Ecto neural progenitor cell (in vitro differentiated cells): ENCODE data around the gene ZNF407.
"Not testable (repeated sequence)": the region's sequence is repeated elsewhere in the genome, so short reads cannot be mapped to it uniquely, and the experiment has no call there.

Experiments
- DNase-seq: peaks from one replicate; pipeline ENCODE4 v3.0.0-alpha.2; 2018; ENCODE audit warnings: low spot score

ZNF407 gene

GRCh38 chr18:75072672-75073371, 475.2 kb downstream of the ZNF407 start:
- DNase-seq, result no peak

- DNase-seq, result peak; percentile 38
These were observed 476.0 kb downstream of the ZNF407 start for GRCh38 chr18:75073654-75074053.

GRCh38 chr18:75074196-75075015, 476.7 kb downstream of the ZNF407 start:
- no peak for DNase-seq

- DNase-seq, result no peak
These were observed 477.3 kb downstream of the ZNF407 start for GRCh38 chr18:75075016-75075305.

DNA sequence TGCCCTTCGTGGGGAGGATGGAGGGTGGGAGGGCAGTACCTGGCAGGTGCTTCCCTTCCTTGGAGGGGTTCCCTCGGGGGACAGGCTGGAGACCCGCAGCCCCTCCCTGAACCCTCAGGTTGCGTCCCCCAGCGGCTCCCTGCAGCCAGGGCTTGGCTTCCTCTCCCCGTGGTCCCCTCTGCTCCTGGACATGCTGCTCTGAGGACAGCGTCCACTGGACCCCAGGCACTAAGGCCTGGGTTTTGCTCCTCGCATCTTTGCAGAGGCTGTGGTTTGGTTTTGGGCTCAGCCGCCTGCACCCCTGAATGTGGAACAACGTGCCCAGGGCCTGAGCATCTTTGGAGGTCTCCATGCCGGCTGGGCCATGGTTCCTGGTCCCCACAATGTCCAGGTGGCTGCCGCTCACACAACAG, 477.8 kb downstream of the ZNF407 start:
- no peak for DNase-seq

DNA sequence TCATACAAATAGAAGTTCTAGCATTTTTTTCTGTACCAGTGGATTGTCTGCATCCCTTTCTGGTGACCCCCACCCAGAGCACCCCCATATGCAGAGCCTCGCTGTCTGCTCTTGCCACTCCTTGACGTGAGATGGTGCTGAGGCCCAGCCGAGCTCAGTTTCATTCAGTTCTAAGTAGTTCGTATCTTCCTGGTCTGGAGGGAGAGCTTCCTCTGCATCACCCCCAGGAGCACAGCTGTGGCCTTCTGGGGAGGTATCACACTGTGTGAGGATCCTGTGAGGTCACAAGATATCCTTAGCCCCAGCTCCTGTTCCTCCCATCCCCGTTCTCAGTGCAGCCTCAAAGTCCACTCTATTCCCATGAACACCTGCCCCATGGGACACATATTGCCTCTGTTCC, 478.6 kb downstream of the ZNF407 start:
- no peak for DNase-seq

DNA sequence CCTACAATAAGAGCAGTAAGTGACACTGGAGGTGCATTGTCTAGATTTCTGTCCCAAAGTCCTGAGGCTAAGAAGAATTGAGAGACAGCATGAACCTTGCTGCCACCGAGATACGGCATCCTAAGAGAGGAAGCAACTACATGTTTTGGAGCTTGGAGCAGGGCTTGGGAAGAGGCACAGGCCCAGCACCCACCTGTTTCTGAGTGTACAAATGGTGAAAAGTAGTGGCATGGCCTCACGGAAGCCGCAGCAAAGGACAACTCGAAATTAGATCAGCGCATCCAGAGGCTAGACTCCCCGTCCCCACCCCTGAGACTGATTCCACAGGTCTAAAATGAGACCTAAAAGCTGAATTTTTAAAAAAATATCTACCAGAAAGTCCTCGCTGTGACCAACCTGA, 483.8 kb downstream of the ZNF407 start:
- no peak for DNase-seq

DNA sequence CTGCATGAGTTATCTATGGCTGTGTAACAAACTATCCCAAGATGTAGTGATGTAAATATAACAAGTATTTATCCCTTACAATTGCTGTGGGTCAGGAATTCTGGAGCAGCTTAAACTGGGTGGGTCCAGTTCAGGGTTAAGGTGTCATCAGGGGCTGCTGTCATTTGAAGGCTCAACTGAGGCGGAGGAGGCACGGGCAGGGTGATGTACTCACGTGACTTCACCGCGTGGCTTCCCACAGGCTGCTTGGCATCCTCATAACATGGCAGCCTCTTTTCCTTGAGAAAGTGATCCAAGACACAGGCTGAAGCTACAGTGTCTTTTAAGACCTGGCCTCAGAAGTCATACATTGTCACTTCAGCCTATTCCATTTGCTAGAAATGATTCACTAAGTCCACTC, 485.5 kb downstream of the ZNF407 start:
- DNase-seq, result no peak

- DNase-seq, result no peak
These were observed 486.1 kb downstream of the ZNF407 start for GRCh38 chr18:75083761-75084160.

DNA sequence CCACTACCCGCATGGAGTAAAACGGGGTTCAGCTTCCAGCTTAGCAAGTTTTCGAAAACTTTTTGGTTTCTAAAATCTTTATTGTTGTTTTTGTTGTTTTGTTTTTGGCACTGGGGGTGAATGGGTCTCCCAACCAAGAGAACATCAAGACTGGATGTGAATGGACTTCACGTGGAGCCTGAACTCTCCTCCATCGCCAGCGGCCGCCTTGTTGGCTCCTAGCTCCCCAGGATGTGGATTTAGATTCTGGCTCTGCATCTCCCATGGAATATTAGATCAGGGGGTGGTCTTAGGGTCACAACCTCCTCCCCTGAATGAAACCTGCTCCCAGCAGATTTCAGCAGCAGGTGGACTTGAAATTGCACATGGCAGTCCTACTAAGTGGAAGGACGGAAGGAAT, 488.0 kb downstream of the ZNF407 start:
- not testable (repeated sequence) for DNase-seq

- DNase-seq, result no peak
These were observed 488.9 kb downstream of the ZNF407 start for GRCh38 chr18:75086494-75087034.

- no peak for DNase-seq
These were observed 489.7 kb downstream of the ZNF407 start for GRCh38 chr18:75087119-75088020.

- DNase-seq, result no peak
These were observed 490.4 kb downstream of the ZNF407 start for GRCh38 chr18:75088021-75088506.

GRCh38 chr18:75088622-75089211, 491.0 kb downstream of the ZNF407 start:
- DNase-seq, result peak; percentile 30

GRCh38 chr18:75089748-75090327, 492.2 kb downstream of the ZNF407 start:
- peak; percentile 43 for DNase-seq

DNA sequence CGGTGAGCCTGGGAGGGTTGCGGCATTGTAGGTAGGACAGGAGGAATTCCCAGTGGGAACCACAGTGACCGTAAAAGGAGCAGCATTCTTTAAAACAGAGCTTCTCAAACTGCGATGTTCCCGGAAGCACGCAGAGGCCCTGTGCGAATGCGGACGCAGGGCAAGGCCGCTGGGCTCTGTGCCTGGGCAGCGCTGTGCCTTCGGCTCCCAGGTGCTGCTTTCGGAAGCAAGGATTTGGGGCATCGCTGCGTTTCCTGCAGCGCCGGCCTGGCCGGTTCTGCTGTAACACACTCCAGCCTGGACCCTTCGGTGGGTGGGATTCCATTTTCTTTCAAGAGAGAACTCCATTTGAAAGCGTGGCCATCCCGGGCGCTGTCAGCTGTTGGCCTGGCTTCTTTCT, 492.7 kb downstream of the ZNF407 start:
- DNase-seq, result no peak

GRCh38 chr18:75097491-75098225, 500.0 kb downstream of the ZNF407 start:
- DNase-seq, result peak; percentile 25

- no peak for DNase-seq
These were observed 503.4 kb downstream of the ZNF407 start for GRCh38 chr18:75100832-75101630.

DNA sequence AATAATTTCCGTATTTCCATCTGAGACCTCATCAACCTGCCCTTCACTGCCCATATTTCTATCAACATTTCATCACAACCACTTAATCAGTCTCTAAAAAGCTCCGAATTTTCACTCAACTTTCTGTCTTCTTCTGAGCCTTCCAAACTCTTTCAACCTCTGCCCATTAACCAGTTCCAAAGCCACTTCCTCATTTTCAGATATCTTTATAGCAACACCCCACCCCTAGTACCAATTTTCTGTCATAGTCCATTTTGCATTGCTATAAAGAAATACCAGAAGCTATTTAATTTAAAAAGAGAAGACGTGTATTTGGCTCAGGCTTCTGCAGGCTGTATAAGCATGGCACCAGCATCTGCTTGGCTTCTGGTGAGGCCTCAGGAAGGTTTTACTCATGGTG, 504.2 kb downstream of the ZNF407 start:
- DNase-seq, result peak; percentile 8

GRCh38 chr18:75104029-75104428, 506.4 kb downstream of the ZNF407 start:
- DNase-seq, result not testable (repeated sequence)
